Neural cell (in vitro differentiated cells): Measurements from ENCODE around the gene IGSF11. TPM values are rescaled to one million over a fixed set of nuclear protein-coding genes. Genes with fewer than 3 reads are reported as not detected.

Source experiments
- H2AFZ ChIP-seq: fragments of 200-600, 300-800 bp; sonication (generic), shearing (Covaris generic); 2 replicates; pipeline ENCODE4 v1.6.0; 2014; ENCODE audit warnings: low read depth, mild to moderate bottlenecking, antibody characterized with exemption, low read length, moderate library complexity
- H3F3A ChIP-seq: fragments of 200-600 bp; shearing (Covaris generic); 2 replicates; pipeline ENCODE4 v1.6.1; 2016; ENCODE audit warnings: mild to moderate bottlenecking, moderate library complexity, mixed read lengths, antibody characterized with exemption, low read length; ENCODE audit not compliant: insufficient read depth, poor library complexity, severe bottlenecking
- H3K27ac ChIP-seq: fragments of 200-600, 300-800 bp; sonication (generic), shearing (Covaris generic); 2 replicates; pipeline ENCODE4 v1.5.1; 2014; ENCODE audit warnings: mild to moderate bottlenecking, low read length, moderate library complexity
- H3K27me3 ChIP-seq: fragments of 300-800, 200-600 bp; sonication (generic), shearing (Covaris generic); 2 replicates; pipeline ENCODE4 v1.6.0; 2014; ENCODE audit warnings: mild to moderate bottlenecking, low read depth, low read length, moderate library complexity; ENCODE audit not compliant: insufficient read depth
- H3K36me3 ChIP-seq: fragments of 300-800, 200-600 bp; sonication (generic), shearing (Covaris generic); 2 replicates; pipeline ENCODE4 v1.5.1; 2014; ENCODE audit warnings: mild to moderate bottlenecking, antibody characterized with exemption, low read length, moderate library complexity; ENCODE audit not compliant: insufficient read depth
- H3K4me2 ChIP-seq: fragments of 300-800, 200-600 bp; sonication (generic), shearing (Covaris generic); 2 replicates; pipeline ENCODE4 v1.6.0; 2014; ENCODE audit warnings: mild to moderate bottlenecking, low read length
- H3K4me3 ChIP-seq: fragments of 300-800, 200-600 bp; sonication (generic), shearing (Covaris generic); 2 replicates; pipeline ENCODE4 v1.5.1; 2014; ENCODE audit warnings: mild to moderate bottlenecking, low read length, moderate library complexity
- H3K79me2 ChIP-seq: fragments of 200-600 bp; shearing (Covaris generic); replicated peaks from 2 replicates; pipeline ENCODE4 v1.6.0; 2014; ENCODE audit warnings: mild to moderate bottlenecking, low read length, moderate library complexity; ENCODE audit not compliant: insufficient read depth
- H3K9ac ChIP-seq: fragments of 300-800, 200-600 bp; sonication (generic), shearing (Covaris generic); 2 replicates; pipeline ENCODE4 v1.6.1; 2016; ENCODE audit warnings: mild to moderate bottlenecking, low read length, mixed read lengths
- H3K9me2 ChIP-seq: fragments of 200-600 bp; shearing (Covaris generic); 2 replicates; pipeline ENCODE4 v1.6.1; 2016; ENCODE audit warnings: mild to moderate bottlenecking, low read length, mixed read lengths; ENCODE audit not compliant: insufficient read depth
- H3K9me3 ChIP-seq: fragments of 200-600, 300-800 bp; sonication (generic), shearing (Covaris generic); 2 replicates; pipeline ENCODE4 v1.6.1; 2016; ENCODE audit warnings: mild to moderate bottlenecking, mixed run types, low read length, moderate library complexity, mixed read lengths
- H4K20me1 ChIP-seq: fragments of 200-600 bp; shearing (Covaris generic); 2 replicates; pipeline ENCODE4 v1.6.1; 2016; ENCODE audit warnings: mild to moderate bottlenecking, mixed run types; ENCODE audit not compliant: insufficient read depth
- EP300 ChIP-seq: fragments of 450-650 bp; conservative IDR thresholded peaks from 2 replicates; pipeline ENCODE4 v1.6.1; 2014; ENCODE audit warnings: antibody characterized with exemption, mild to moderate bottlenecking, moderate library complexity; ENCODE audit not compliant: poor library complexity, severe bottlenecking
- EZH2 ChIP-seq: fragments of 200-600, 300-800 bp; shearing (Covaris generic), sonication (generic); IDR thresholded peaks from 2 replicates; pipeline ENCODE4 v1.6.1; 2014; ENCODE audit warnings: antibody characterized with exemption, low read length, borderline replicate concordance, mild to moderate bottlenecking; ENCODE audit not compliant: insufficient read depth, poor library complexity, severe bottlenecking
- MXI1 ChIP-seq: fragments of 450-650 bp; conservative IDR thresholded peaks from 2 replicates; pipeline ENCODE4 v1.6.1; 2014; ENCODE audit warnings: antibody characterized with exemption, mild to moderate bottlenecking; ENCODE audit not compliant: poor library complexity, severe bottlenecking
- POLR2AphosphoS5 ChIP-seq: IDR thresholded peaks from 2 replicates; pipeline ENCODE4 v1.6.1; 2012
- RAD21 ChIP-seq: fragments of 450-650 bp; conservative IDR thresholded peaks from 2 replicates; pipeline ENCODE4 v1.6.1; 2014; ENCODE audit warnings: antibody characterized with exemption, mild to moderate bottlenecking, moderate library complexity
- SMC3 ChIP-seq: fragments of 450-650 bp; conservative IDR thresholded peaks from 2 replicates; pipeline ENCODE4 v1.6.1; 2014; ENCODE audit warnings: antibody characterized with exemption, mild to moderate bottlenecking, moderate library complexity; ENCODE audit not compliant: poor library complexity
- TAF1 ChIP-seq: IDR thresholded peaks from 2 replicates; pipeline ENCODE4 v1.6.1; 2012; ENCODE audit warnings: low read depth
- polyA plus RNA-seq: library from polyadenylated mRNA; depleted of rRNA; stranded (reverse); fragments of >200 nt; gene quantifications from 2 replicates; pipeline ENCODE4 v1.2.3, GENCODE V29; 2014
- TF ChIP-seq, protein P1 (sequence below): IDR thresholded peaks from 2 replicates; pipeline ENCODE4 v1.6.1; 2012; ENCODE audit warnings: borderline replicate concordance
- TF ChIP-seq, protein P2 (sequence below): fragments of 450-650 bp; IDR thresholded peaks from 2 replicates; pipeline ENCODE4 v1.5.1; 2014; ENCODE audit warnings: antibody characterized with exemption, mild to moderate bottlenecking, moderate library complexity; ENCODE audit not compliant: poor library complexity, severe bottlenecking

IGSF11 gene
- polyA plus RNA-seq, 1 donor from 2014 or later: 1.2 TPM

GRCh38 chr3:118960876-118961450 lies 73.7 kb downstream of the IGSF11 start:
- no peaks in the 10 kb centered on the region for H3K9me2 ChIP-seq
- TF ChIP-seq RAD21 (no peak), SMC3 (no peak), TAF1 (no peak)
- TF ChIP-seq, protein P1, sequence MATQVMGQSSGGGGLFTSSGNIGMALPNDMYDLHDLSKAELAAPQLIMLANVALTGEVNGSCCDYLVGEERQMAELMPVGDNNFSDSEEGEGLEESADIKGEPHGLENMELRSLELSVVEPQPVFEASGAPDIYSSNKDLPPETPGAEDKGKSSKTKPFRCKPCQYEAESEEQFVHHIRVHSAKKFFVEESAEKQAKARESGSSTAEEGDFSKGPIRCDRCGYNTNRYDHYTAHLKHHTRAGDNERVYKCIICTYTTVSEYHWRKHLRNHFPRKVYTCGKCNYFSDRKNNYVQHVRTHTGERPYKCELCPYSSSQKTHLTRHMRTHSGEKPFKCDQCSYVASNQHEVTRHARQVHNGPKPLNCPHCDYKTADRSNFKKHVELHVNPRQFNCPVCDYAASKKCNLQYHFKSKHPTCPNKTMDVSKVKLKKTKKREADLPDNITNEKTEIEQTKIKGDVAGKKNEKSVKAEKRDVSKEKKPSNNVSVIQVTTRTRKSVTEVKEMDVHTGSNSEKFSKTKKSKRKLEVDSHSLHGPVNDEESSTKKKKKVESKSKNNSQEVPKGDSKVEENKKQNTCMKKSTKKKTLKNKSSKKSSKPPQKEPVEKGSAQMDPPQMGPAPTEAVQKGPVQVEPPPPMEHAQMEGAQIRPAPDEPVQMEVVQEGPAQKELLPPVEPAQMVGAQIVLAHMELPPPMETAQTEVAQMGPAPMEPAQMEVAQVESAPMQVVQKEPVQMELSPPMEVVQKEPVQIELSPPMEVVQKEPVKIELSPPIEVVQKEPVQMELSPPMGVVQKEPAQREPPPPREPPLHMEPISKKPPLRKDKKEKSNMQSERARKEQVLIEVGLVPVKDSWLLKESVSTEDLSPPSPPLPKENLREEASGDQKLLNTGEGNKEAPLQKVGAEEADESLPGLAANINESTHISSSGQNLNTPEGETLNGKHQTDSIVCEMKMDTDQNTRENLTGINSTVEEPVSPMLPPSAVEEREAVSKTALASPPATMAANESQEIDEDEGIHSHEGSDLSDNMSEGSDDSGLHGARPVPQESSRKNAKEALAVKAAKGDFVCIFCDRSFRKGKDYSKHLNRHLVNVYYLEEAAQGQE: no peak

DNA sequence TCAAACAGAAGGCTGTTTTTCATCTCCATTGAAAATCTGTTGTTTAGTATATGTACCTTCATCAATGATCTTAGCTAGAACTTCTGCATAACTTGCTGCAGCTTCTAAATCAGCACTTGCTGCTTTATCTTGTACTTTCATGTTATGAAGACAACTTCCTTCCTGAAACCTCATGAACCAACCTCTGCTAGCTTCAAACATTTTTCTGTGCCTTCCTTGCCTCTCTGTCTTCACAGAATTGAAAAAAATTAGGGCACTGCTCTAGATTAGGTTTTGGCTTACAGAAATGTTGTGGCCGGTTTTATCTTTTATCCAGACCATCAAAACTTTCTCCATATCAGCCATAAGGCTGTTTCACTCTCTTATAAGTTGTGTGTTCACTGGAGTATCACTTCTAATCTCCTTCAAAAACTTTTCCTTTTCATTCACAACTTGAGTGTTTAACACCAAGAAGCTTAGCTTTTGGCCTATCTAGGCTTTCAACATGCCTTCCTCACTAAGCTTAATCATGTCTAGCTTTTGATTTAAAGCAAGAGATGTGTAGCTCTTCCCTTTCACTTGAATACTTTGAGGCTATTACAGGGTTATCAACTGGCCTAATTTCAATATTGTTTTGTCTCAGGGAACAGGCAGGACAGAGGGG lies 78.6 kb downstream of the IGSF11 start:
- Histone ChIP-seq H2AFZ (no peak overlapping the region), H3K4me2 (no peak overlapping the region), H3K27me3 (no peaks in the 10 kb centered on the region), H4K20me1 (no peaks in the 10 kb centered on the region), H3K9me3 (peaks cover 5% of the 10 kb centered on the region), H3K9ac (no peak overlapping the region), H3K4me3 (no peak overlapping the region), H3K79me2 (no peaks in the 10 kb centered on the region), H3K27ac (no peak overlapping the region), H3F3A (no peaks in the 10 kb centered on the region), H3K9me2 (no peaks in the 10 kb centered on the region), H3K36me3 (no peaks in the 10 kb centered on the region)
- TF ChIP-seq, protein P2, sequence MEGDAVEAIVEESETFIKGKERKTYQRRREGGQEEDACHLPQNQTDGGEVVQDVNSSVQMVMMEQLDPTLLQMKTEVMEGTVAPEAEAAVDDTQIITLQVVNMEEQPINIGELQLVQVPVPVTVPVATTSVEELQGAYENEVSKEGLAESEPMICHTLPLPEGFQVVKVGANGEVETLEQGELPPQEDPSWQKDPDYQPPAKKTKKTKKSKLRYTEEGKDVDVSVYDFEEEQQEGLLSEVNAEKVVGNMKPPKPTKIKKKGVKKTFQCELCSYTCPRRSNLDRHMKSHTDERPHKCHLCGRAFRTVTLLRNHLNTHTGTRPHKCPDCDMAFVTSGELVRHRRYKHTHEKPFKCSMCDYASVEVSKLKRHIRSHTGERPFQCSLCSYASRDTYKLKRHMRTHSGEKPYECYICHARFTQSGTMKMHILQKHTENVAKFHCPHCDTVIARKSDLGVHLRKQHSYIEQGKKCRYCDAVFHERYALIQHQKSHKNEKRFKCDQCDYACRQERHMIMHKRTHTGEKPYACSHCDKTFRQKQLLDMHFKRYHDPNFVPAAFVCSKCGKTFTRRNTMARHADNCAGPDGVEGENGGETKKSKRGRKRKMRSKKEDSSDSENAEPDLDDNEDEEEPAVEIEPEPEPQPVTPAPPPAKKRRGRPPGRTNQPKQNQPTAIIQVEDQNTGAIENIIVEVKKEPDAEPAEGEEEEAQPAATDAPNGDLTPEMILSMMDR: no peak
- TF ChIP-seq EP300: no peak
- TF ChIP-seq POLR2AphosphoS5: no peak
- TF ChIP-seq EZH2: no peak
- TF ChIP-seq RAD21: no peak
- TF ChIP-seq TAF1: no peak
- no peak for TF ChIP-seq MXI1

More at GRCh38 chr3:118960876-118961450, 73.7 kb downstream of the IGSF11 start:
- Histone ChIP-seq H3K27me3 (no peaks in the 10 kb centered on the region), H2AFZ (no peak overlapping the region), H3K9me3 (no peaks in the 10 kb centered on the region), H3K4me2 (no peak overlapping the region), H3K79me2 (no peaks in the 10 kb centered on the region), H3K27ac (no peak overlapping the region), H3K4me3 (no peak overlapping the region), H3F3A (no peaks in the 10 kb centered on the region), H3K36me3 (no peaks in the 10 kb centered on the region), H4K20me1 (no peaks in the 10 kb centered on the region), H3K9ac (no peak overlapping the region)
